H9 (cell line): ENCODE data around the gene CSNK1G1. TPM values are rescaled to one million over a fixed set of nuclear protein-coding genes. Genes with fewer than 3 reads are reported as not detected.

Experiments used
- DNase-seq: peaks from one replicate; pipeline ENCODE4 v3.0.0-alpha.2; 2017
- H2AFZ ChIP-seq: one replicate; pipeline ENCODE4 v1.6.1; 2013; ENCODE audit warnings: mild to moderate bottlenecking, low read length, control low read depth, moderate library complexity
- H2AK5ac ChIP-seq: 2 replicates; pipeline ENCODE4 v1.6.1; 2013; ENCODE audit warnings: low read length, control low read depth, mixed read lengths; ENCODE audit not compliant: insufficient read length
- H2BK120ac ChIP-seq: one replicate; pipeline ENCODE4 v1.6.1; 2013; ENCODE audit warnings: low read depth, mild to moderate bottlenecking, low read length, control low read depth, inconsistent platforms; ENCODE audit not compliant: poor library complexity, severe bottlenecking
- H2BK12ac ChIP-seq: 2 replicates; pipeline ENCODE4 v1.6.1; 2013; ENCODE audit warnings: low read length, control low read depth, mixed read lengths, low read depth; ENCODE audit not compliant: insufficient read length
- H2BK15ac ChIP-seq: 2 replicates; pipeline ENCODE4 v1.6.1; 2013; ENCODE audit warnings: low read depth, low read length, control low read depth
- H2BK20ac ChIP-seq: one replicate; pipeline ENCODE4 v1.6.1; 2013; ENCODE audit warnings: low read depth, mild to moderate bottlenecking, low read length, control low read depth, inconsistent platforms; ENCODE audit not compliant: poor library complexity, severe bottlenecking
- H2BK5ac ChIP-seq: 2 replicates; pipeline ENCODE4 v1.6.1; 2013; ENCODE audit warnings: low read length, control low read depth, mixed read lengths; ENCODE audit not compliant: insufficient read length
- H3K14ac ChIP-seq: 2 replicates; pipeline ENCODE4 v1.6.1; 2013; ENCODE audit warnings: low read length, control low read depth; ENCODE audit not compliant: insufficient read depth
- H3K18ac ChIP-seq: 2 replicates; pipeline ENCODE4 v1.6.1; 2013; ENCODE audit warnings: low read depth, mild to moderate bottlenecking, mixed read lengths, low read length, control low read depth; ENCODE audit not compliant: insufficient read length
- H3K23ac ChIP-seq: 2 replicates; pipeline ENCODE4 v1.6.1; 2013; ENCODE audit warnings: low read length, control low read depth, mixed read lengths, low read depth; ENCODE audit not compliant: insufficient read length
- H3K23me2 ChIP-seq: 2 replicates; pipeline ENCODE4 v1.6.1; 2013; ENCODE audit warnings: low read depth, mild to moderate bottlenecking, mixed read lengths, low read length, control low read depth; ENCODE audit not compliant: insufficient read length, poor library complexity, severe bottlenecking
- H3K27ac ChIP-seq: 2 replicates; pipeline ENCODE4 v1.5.1; 2013; ENCODE audit warnings: low read length, control low read depth, mixed read lengths, low read depth; ENCODE audit not compliant: insufficient read length
- H3K27me3 ChIP-seq: 2 replicates; pipeline ENCODE4 v1.6.1; 2013; ENCODE audit warnings: low read length, control low read depth, inconsistent platforms; ENCODE audit not compliant: insufficient read depth
- H3K4ac ChIP-seq: 2 replicates; pipeline ENCODE4 v1.6.1; 2013; ENCODE audit warnings: low read depth, mild to moderate bottlenecking, control low read depth, inconsistent platforms, low read length, moderate library complexity
- H3K4me1 ChIP-seq: 2 replicates; pipeline ENCODE4 v1.6.1; 2013; ENCODE audit warnings: low read length, control low read depth, inconsistent platforms; ENCODE audit not compliant: insufficient read depth
- H3K4me2 ChIP-seq: 2 replicates; pipeline ENCODE4 v1.6.1; 2013; ENCODE audit warnings: low read length, control low read depth, mixed read lengths; ENCODE audit not compliant: insufficient read length, insufficient read depth
- H3K56ac ChIP-seq: 2 replicates; pipeline ENCODE4 v1.6.1; 2013; ENCODE audit warnings: low read depth, mild to moderate bottlenecking, mixed read lengths, low read length, control low read depth; ENCODE audit not compliant: insufficient read length
- H3K79me1 ChIP-seq: 2 replicates; pipeline ENCODE4 v1.6.1; 2013; ENCODE audit warnings: low read depth, mild to moderate bottlenecking, moderate library complexity, low read length, control low read depth, inconsistent platforms; ENCODE audit not compliant: insufficient read depth, poor library complexity, severe bottlenecking
- H3K79me2 ChIP-seq: 2 replicates; pipeline ENCODE4 v1.6.1; 2013; ENCODE audit warnings: low read length, control low read depth, inconsistent platforms; ENCODE audit not compliant: insufficient read depth
- H3K9ac ChIP-seq: 2 replicates; pipeline ENCODE4 v1.6.1; 2013; ENCODE audit warnings: low read length, control low read depth, mixed read lengths; ENCODE audit not compliant: insufficient read length; ENCODE audit errors: extremely low read depth
- H3K9me3 ChIP-seq: one replicate; pipeline ENCODE4 v1.6.1; 2013; ENCODE audit warnings: low read depth, low read length, inconsistent platforms; ENCODE audit not compliant: control insufficient read depth
- H3T11ph ChIP-seq: one replicate; pipeline ENCODE4 v1.6.1; 2013; ENCODE audit warnings: mild to moderate bottlenecking, low read length, control low read depth, inconsistent platforms
- H4K20me1 ChIP-seq: one replicate; pipeline ENCODE4 v1.6.1; 2013; ENCODE audit not compliant: control insufficient read depth, insufficient read length, insufficient read depth
- H4K5ac ChIP-seq: 2 replicates; pipeline ENCODE4 v1.6.1; 2013; ENCODE audit warnings: low read depth, mild to moderate bottlenecking, mixed read lengths, low read length, control low read depth; ENCODE audit not compliant: insufficient read length
- H4K8ac ChIP-seq: replicated peaks from 2 replicates; pipeline ENCODE4 v1.6.1; 2013; ENCODE audit warnings: low read length, control low read depth, mixed read lengths, low read depth; ENCODE audit not compliant: insufficient read length
- H4K91ac ChIP-seq: 2 replicates; pipeline ENCODE4 v1.6.1; 2013; ENCODE audit warnings: low read depth, mild to moderate bottlenecking, moderate library complexity, mixed read lengths, low read length, control low read depth; ENCODE audit not compliant: insufficient read length
- H3K27ac Mint-ChIP-seq, 3 experiments: 2 replicates in 2 of 3; 3 replicates in 1 of 3; pipeline ENCODE4 v1.8.0; 2020 to 2021; ENCODE audit warnings: mixed read lengths in 3 of 3, mild to moderate bottlenecking in 1 of 3, moderate library complexity in 1 of 3
- H3K27me3 Mint-ChIP-seq: 2 replicates; pipeline ENCODE4 v1.8.0; 2021; ENCODE audit warnings: low read depth, mild to moderate bottlenecking, moderate library complexity, mixed read lengths
- H3K36me3 Mint-ChIP-seq, 3 experiments: 2 replicates in 2 of 3; 3 replicates in 1 of 3; pipeline ENCODE4 v1.8.0; 2020 to 2021; ENCODE audit warnings: low read depth in 3 of 3, mixed read lengths in 3 of 3; ENCODE audit not compliant: insufficient read depth in 1 of 3
- H3K4me1 Mint-ChIP-seq, 2 experiments: 2 replicates each; pipeline ENCODE4 v1.8.0; 2020; ENCODE audit warnings: mixed read lengths in 2 of 2
- H3K4me3 Mint-ChIP-seq, 2 experiments: 2 replicates in 1 of 2; 3 replicates in 1 of 2; pipeline ENCODE4 v1.8.0; 2020 to 2021; ENCODE audit warnings: mild to moderate bottlenecking in 2 of 2, mixed read lengths in 2 of 2, moderate library complexity in 1 of 2
- H3K9me3 Mint-ChIP-seq, 2 experiments: 2 replicates in 1 of 2; 3 replicates in 1 of 2; pipeline ENCODE4 v1.8.0; 2020; ENCODE audit warnings: mild to moderate bottlenecking in 2 of 2, mixed read lengths in 2 of 2, moderate library complexity in 1 of 2
- total RNA-seq: library from RNA; stranded (reverse); gene quantifications from 2 replicates; pipeline ENCODE4 v1.2.1, GENCODE V29; 2021
- TF ChIP-seq, protein P1 (sequence below): fragments of 200-600 bp; sonication (generic); conservative IDR thresholded peaks from 3 replicates; pipeline ENCODE4 v1.8.0; 2021; ENCODE audit warnings: antibody characterized with exemption, mild to moderate bottlenecking

The CSNK1G1 gene
- total RNA-seq, 1 experiment from 2014 or later, result 17.1 TPM

DNA sequence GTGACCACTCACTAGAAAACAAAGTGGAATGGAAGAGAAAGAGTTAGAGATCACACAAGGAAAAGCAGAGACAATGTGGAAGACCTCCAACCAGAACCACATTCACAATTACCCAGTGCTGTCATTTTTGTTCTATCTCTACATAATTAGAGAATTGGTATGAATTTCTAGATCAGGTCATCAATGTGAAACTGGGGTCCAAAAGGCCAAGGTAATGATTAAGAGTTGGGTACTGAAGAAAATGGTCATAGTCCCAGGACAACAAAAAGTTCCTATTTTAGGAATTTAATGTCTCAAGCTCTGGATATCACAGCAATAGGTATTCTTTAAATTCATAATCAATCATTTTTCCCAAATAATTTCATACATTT is 108.5 kb downstream of the CSNK1G1 start:
- H3K23me2 ChIP-seq, result no peaks in the 10 kb centered on the region
- no peak overlapping the region for H2BK12ac ChIP-seq
- H4K91ac ChIP-seq, result no peak overlapping the region
- H3K9me3 ChIP-seq, result no peaks in the 10 kb centered on the region
- no peak overlapping the region for H3K9ac ChIP-seq
- H2BK20ac ChIP-seq, result no peak overlapping the region
- no peak overlapping the region for H3K4me2 ChIP-seq
- Mint-ChIP-seq H3K36me3 (peaks cover 0 to 5% (median 0%) of the 10 kb centered on the region in 3 experiments; a peak in 1 of 7 replicates), H3K27ac (peak overlapping the region; percentile 24 to 93 (median 74); a peak in 5 of 7 replicates), H3K4me1 (peaks cover 18 to 24% of the 10 kb centered on the region in 2 experiments), H3K27me3 (no peaks in the 10 kb centered on the region), H3K9me3 (no peaks in the 10 kb centered on the region), H3K4me3 (no peak overlapping the region)
- no peak for DNase-seq
- peaks cover 3% of the 10 kb centered on the region for H3K79me1 ChIP-seq
- no peak overlapping the region for H3K56ac ChIP-seq
- peaks cover 7% of the 10 kb centered on the region; the same call in 1 of the 2 replicates for H3K4me1 ChIP-seq
- no peak overlapping the region for H3K14ac ChIP-seq
- no peak overlapping the region for H3K18ac ChIP-seq
- no peak overlapping the region for H2BK15ac ChIP-seq
- H4K5ac ChIP-seq, result no peak overlapping the region
- peak overlapping the region; percentile 35 for H2BK5ac ChIP-seq
- H3K27me3 ChIP-seq, result no peaks in the 10 kb centered on the region
- no peak overlapping the region for H2BK120ac ChIP-seq
- H3K27ac ChIP-seq, result peak overlapping the region; percentile 91
- no peak overlapping the region for H4K8ac ChIP-seq
- peak overlapping the region; percentile 97 for H3T11ph ChIP-seq
- H3K4ac ChIP-seq, result peak overlapping the region; percentile 66; the same call in 1 of the 2 replicates
- TF ChIP-seq, protein P1, sequence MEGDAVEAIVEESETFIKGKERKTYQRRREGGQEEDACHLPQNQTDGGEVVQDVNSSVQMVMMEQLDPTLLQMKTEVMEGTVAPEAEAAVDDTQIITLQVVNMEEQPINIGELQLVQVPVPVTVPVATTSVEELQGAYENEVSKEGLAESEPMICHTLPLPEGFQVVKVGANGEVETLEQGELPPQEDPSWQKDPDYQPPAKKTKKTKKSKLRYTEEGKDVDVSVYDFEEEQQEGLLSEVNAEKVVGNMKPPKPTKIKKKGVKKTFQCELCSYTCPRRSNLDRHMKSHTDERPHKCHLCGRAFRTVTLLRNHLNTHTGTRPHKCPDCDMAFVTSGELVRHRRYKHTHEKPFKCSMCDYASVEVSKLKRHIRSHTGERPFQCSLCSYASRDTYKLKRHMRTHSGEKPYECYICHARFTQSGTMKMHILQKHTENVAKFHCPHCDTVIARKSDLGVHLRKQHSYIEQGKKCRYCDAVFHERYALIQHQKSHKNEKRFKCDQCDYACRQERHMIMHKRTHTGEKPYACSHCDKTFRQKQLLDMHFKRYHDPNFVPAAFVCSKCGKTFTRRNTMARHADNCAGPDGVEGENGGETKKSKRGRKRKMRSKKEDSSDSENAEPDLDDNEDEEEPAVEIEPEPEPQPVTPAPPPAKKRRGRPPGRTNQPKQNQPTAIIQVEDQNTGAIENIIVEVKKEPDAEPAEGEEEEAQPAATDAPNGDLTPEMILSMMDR, result no peak
- H4K20me1 ChIP-seq, result no peaks in the 10 kb centered on the region
- no peak overlapping the region for H3K23ac ChIP-seq
- H3K79me2 ChIP-seq, result no peaks in the 10 kb centered on the region
- no peak overlapping the region for H2AFZ ChIP-seq
- H2AK5ac ChIP-seq, result no peak overlapping the region
